AG04450 (cell line): Measurements from ENCODE around the gene APIP. TPM values are rescaled to one million over a fixed set of nuclear protein-coding genes. Genes with fewer than 3 reads are reported as not detected.
A peak's percentile ranks its signal among the peaks of the same experiment; 100 is the strongest.

ENCODE experiments used
- CTCF ChIA-PET: fragments of 300-600, 350-600 bp; formaldehyde crosslinking; extraction: SDS; loops from one replicate; lab custom pipeline; 2022; ENCODE audit warnings: antibody characterized with exemption, inconsistent platforms; lab: Charles Lee
- POLR2A ChIA-PET: fragments of 350-600 bp; formaldehyde crosslinking; extraction: SDS; loops from one replicate; lab custom pipeline; 2021; ENCODE audit warnings: antibody characterized with exemption, inconsistent platforms; lab: Yijun Ruan, JAX
- DNase-seq: peaks from one replicate; pipeline ENCODE4 v3.0.0-alpha.2; 2011; ENCODE audit warnings: low read depth, low spot score
- H3K27ac ChIP-seq: one replicate; pipeline ENCODE4 v1.5.1; 2012; ENCODE audit warnings: low read depth, low read length, control low read depth
- H3K27me3 ChIP-seq: one replicate; pipeline ENCODE4 v1.6.0; 2012; ENCODE audit warnings: low read length; ENCODE audit not compliant: control insufficient read depth, insufficient read depth
- H3K4me3 ChIP-seq: 2 replicates; pipeline ENCODE4 v1.5.1; 2011; ENCODE audit warnings: mild to moderate bottlenecking, low read depth, low read length, control low read depth
- H3K9me3 ChIP-seq: 2 replicates; pipeline ENCODE4 v1.5.1; 2012; ENCODE audit warnings: low read length; ENCODE audit not compliant: control insufficient read depth, insufficient read depth
- polyA plus RNA-seq: library from polyadenylated mRNA; depleted of rRNA; stranded (reverse); fragments of >200 nt; gene quantifications from 2 replicates; pipeline ENCODE4 v1.2.3, GENCODE V29; 2011
- TF ChIP-seq, protein P1 (sequence below): IDR thresholded peaks from 2 replicates; pipeline ENCODE4 v1.5.1; 2011; ENCODE audit warnings: low read depth, low read length, control low read depth, inconsistent platforms

Gene APIP
- polyA plus RNA-seq, 1 experiment: 20.1 TPM

GRCh38 chr11:34926831-34927132 is 10.6 kb upstream of the APIP start:
- Histone ChIP-seq H3K27me3 (no peaks in the 10 kb centered on the region), H3K4me3 (no peak overlapping the region), H3K9me3 (no peaks in the 10 kb centered on the region), H3K27ac (no peak overlapping the region)
- CTCF ChIA-PET: interaction anchor here (0.6 to 9.5 kb wide), 47 partner anchors 9 to 1163 kb away, joined by 3 to 140 read pairs (median 4); partner anchors contain the start of genes CD44 and SLC1A2
- POLR2A ChIA-PET: interaction anchor here (0.6 to 1.5 kb wide), 3 partner anchors 50 to 245 kb away, joined by 3 to 4 read pairs (median 3); partner anchors contain the start of gene CD44
- DNase-seq: no peak
- TF ChIP-seq, protein P1, sequence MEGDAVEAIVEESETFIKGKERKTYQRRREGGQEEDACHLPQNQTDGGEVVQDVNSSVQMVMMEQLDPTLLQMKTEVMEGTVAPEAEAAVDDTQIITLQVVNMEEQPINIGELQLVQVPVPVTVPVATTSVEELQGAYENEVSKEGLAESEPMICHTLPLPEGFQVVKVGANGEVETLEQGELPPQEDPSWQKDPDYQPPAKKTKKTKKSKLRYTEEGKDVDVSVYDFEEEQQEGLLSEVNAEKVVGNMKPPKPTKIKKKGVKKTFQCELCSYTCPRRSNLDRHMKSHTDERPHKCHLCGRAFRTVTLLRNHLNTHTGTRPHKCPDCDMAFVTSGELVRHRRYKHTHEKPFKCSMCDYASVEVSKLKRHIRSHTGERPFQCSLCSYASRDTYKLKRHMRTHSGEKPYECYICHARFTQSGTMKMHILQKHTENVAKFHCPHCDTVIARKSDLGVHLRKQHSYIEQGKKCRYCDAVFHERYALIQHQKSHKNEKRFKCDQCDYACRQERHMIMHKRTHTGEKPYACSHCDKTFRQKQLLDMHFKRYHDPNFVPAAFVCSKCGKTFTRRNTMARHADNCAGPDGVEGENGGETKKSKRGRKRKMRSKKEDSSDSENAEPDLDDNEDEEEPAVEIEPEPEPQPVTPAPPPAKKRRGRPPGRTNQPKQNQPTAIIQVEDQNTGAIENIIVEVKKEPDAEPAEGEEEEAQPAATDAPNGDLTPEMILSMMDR: no peak

GRCh38 chr11:34926101-34926830 is 10.1 kb upstream of the APIP start:
- CTCF ChIA-PET: interaction anchor here (0.6 to 9.5 kb wide), 50 partner anchors 8 to 1163 kb away, joined by 3 to 140 read pairs (median 4); partner anchors contain the start of genes CD44 and SLC1A2
- DNase-seq: no peak
- POLR2A ChIA-PET: interaction anchor here (0.6 to 1.5 kb wide), 3 partner anchors 51 to 245 kb away, joined by 3 to 4 read pairs (median 3); partner anchors contain the start of gene CD44
- Histone ChIP-seq H3K27ac (no peak overlapping the region), H3K4me3 (no peak overlapping the region), H3K27me3 (no peaks in the 10 kb centered on the region), H3K9me3 (no peaks in the 10 kb centered on the region)
- TF ChIP-seq, protein P1: peak; percentile 70

DNA sequence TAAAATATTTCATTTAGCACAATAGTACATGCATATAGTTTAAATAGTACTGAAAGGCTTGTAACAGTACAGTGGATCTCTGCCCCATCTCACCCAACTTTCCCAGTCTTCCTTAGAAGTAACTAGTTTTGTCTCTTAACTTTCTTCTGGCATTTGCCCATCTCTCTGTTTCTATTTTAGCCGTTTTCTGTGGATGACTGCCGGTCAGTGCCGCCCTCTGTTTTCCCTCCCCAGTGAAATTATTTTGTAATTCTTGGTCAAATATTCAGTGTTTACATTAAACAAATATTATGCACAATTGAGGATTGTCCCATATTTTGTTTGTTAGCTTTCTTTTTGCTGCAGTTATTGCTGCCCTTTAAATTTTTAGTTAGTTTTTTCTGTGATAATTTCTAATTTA is 8.5 kb upstream of the APIP start:
- ChIA-PET CTCF (interaction anchor here (0.6 to 9.5 kb wide), 11 partner anchors 9 to 488 kb away, joined by 3 to 140 read pairs (median 3); no protein-coding TSS in a partner anchor), POLR2A (interaction anchor here (0.9 to 1.0 kb wide), 3 partner anchors 52 to 274 kb away, joined by 3 read pairs; no protein-coding TSS in a partner anchor)

DNA sequence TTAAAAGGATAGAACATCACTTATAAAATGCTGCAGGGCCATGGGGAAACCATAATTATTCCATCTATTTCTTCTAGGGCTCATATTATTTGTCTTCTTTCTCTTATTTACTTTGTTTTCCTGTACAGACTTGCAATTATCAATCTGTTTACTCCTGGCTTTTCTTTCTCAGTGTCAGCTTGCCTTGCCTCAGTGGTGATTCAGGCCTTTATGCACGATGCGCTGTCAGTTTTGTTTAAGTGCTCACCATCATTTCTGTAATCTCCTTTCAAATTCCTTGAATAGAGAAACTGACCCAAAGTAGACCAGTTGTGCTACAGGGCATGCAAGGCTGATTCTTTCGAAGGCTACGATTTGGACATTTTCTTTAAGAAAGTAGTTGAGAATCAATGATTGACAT is 5.0 kb upstream of the APIP start:
- no peak for DNase-seq
- Histone ChIP-seq H3K4me3 (no peak overlapping the region), H3K27me3 (no peaks in the 10 kb centered on the region), H3K9me3 (no peaks in the 10 kb centered on the region), H3K27ac (no peak overlapping the region)
- ChIA-PET POLR2A (no interaction called here), CTCF (interaction anchor here (9.5 kb wide), 1 partner anchor 471 kb away, joined by 140 read pairs; no protein-coding TSS in a partner anchor)
- TF ChIP-seq, protein P1: no peak

More for the DNA sequence above, 8.5 kb upstream of the APIP start:
- Histone ChIP-seq H3K27ac (no peak overlapping the region), H3K27me3 (no peaks in the 10 kb centered on the region), H3K9me3 (no peaks in the 10 kb centered on the region), H3K4me3 (no peak overlapping the region; the same call in 1 of the 2 replicates)
- TF ChIP-seq, protein P1: no peak
- no peak for DNase-seq
